K562 (cell line): ENCODE measurements around the gene CACNA2D4. TPM values are rescaled to one million over a fixed set of nuclear protein-coding genes. Genes with fewer than 3 reads are reported as not detected.

Experiments
- ATAC-seq: fragments of 200-7000 bp; cut with Tn5 transposase; 3 replicates; pipeline ENCODE4 v1.9.1; 2020; ENCODE audit warnings: moderate library complexity
- BruUV-seq: library from RNA; stranded (reverse); fragments of 400-500 nt; replicated peaks from 2 replicates; lab custom pipeline; 2021; lab: Mats Ljungman, UMichigan
- CTCF ChIA-PET: fragments of 300-600 bp; formaldehyde crosslinking; extraction: SDS; loops from one replicate; lab custom pipeline; 2021; ENCODE audit warnings: low intra/inter-chr PET ratio; lab: Yijun Ruan, JAX
- POLR2A ChIA-PET: fragments of 300-600, 350-650 bp; sonication (Branson Sonifier 250); formaldehyde crosslinking; extraction: SDS; loops from one replicate; lab custom pipeline; 2021; ENCODE audit warnings: antibody characterized with exemption, inconsistent platforms; lab: Yijun Ruan, JAX
- DNase-seq, 4 experiments: peaks; one replicate each; pipeline versions ENCODE4 v3.0.0 to v3.0.0-alpha.2; 2011 to 2018; ENCODE audit warnings: low spot score in 3 of 4, mixed read lengths in 3 of 4; ENCODE audit errors: extremely low read depth in 1 of 4
- FAIRE-seq: peaks from 2 replicates; lab custom pipeline; 2011; peaks lifted over from hg19 to GRCh38; lab: Jason Lieb, UNC
- H2AFZ ChIP-seq: 2 replicates; pipeline ENCODE4 v1.6.0; 2011; ENCODE audit warnings: low read depth, low read length, control low read depth, inconsistent platforms
- H3K27ac ChIP-seq: fragments of 200-600 bp; 3 replicates; pipeline ENCODE4 v1.8.0; 2011; ENCODE audit warnings: low read depth, mild to moderate bottlenecking, control low read depth, inconsistent platforms, low read length, moderate library complexity, mixed read lengths; ENCODE audit errors: extremely low read depth
- H3K27me3 ChIP-seq, 2 experiments: fragments of 300-600 bp in 1 of 2; 2 replicates in 1 of 2; 3 replicates in 1 of 2; pipeline versions ENCODE4 v1.6.0 to v1.8.0; 2011; ENCODE audit warnings: inconsistent platforms in 2 of 2, low read length in 2 of 2, mild to moderate bottlenecking in 1 of 2, mixed read lengths in 1 of 2, moderate library complexity in 1 of 2; ENCODE audit not compliant: control insufficient read depth in 2 of 2, insufficient read depth in 2 of 2
- H3K36me3 ChIP-seq: fragments of 300-600 bp; 3 replicates; pipeline ENCODE4 v1.8.0; 2011; ENCODE audit warnings: mild to moderate bottlenecking, low read length, inconsistent platforms; ENCODE audit not compliant: control insufficient read depth, insufficient read depth
- H3K4me1 ChIP-seq, 2 experiments: fragments of 200-600 bp in 1 of 2; replicated peaks in 1 of 2; 2 replicates in 1 of 2; 3 replicates in 1 of 2; pipeline versions ENCODE4 v1.5.1 to v1.8.0; 2011; ENCODE audit warnings: inconsistent platforms in 2 of 2, low read length in 2 of 2, mild to moderate bottlenecking in 1 of 2, mixed read lengths in 1 of 2, moderate library complexity in 1 of 2; ENCODE audit not compliant: control insufficient read depth in 2 of 2, insufficient read depth in 2 of 2
- H3K4me2 ChIP-seq: 2 replicates; pipeline ENCODE4 v1.6.1; 2011; ENCODE audit warnings: low read length, control low read depth, inconsistent platforms, mixed read lengths; ENCODE audit not compliant: insufficient read depth
- H3K4me3 ChIP-seq: fragments of 200-600 bp; sonication (generic), shearing (Covaris generic); 2 replicates; pipeline ENCODE4 v1.5.1; 2016; ENCODE audit warnings: control low read depth, inconsistent platforms
- H3K79me2 ChIP-seq: fragments of 200-600 bp; 3 replicates; pipeline ENCODE4 v1.8.0; 2011; ENCODE audit warnings: low read length, inconsistent platforms; ENCODE audit not compliant: control insufficient read depth, insufficient read depth
- H3K9ac ChIP-seq, 2 experiments: 2 replicates each; pipeline versions ENCODE4 v1.6.0 to v1.6.1; 2011; ENCODE audit warnings: low read depth in 2 of 2, low read length in 2 of 2, control low read depth in 1 of 2, inconsistent platforms in 1 of 2, mild to moderate bottlenecking in 1 of 2, mixed read lengths in 1 of 2; ENCODE audit not compliant: insufficient read depth in 1 of 2
- H3K9me1 ChIP-seq: one replicate; pipeline ENCODE4 v1.6.0; 2011; ENCODE audit warnings: inconsistent platforms, mild to moderate bottlenecking, low read length, moderate library complexity; ENCODE audit not compliant: control insufficient read depth, insufficient read depth
- H3K9me3 ChIP-seq: replicated peaks from 2 replicates; pipeline ENCODE4 v1.5.1; 2011; ENCODE audit warnings: low read depth, low read length, inconsistent platforms; ENCODE audit not compliant: control insufficient read depth, insufficient read depth
- H4K20me1 ChIP-seq: replicated peaks from 2 replicates; pipeline ENCODE4 v1.6.1; 2011; ENCODE audit warnings: low read length, inconsistent platforms, mixed read lengths; ENCODE audit not compliant: control insufficient read depth, insufficient read depth
- HINFP ChIP-seq: fragments of 450-650 bp; conservative IDR thresholded peaks from 2 replicates; pipeline ENCODE4 v1.6.1; 2016; ENCODE audit warnings: missing genetic modification characterization, low read depth, mild to moderate bottlenecking, control low read depth, missing compliant biosample characterization
- HMG20A ChIP-seq: fragments of 450-650 bp; formaldehyde crosslinking; conservative IDR thresholded peaks from 2 replicates; pipeline ENCODE4 v1.4.0; 2020; ENCODE audit warnings: mild to moderate bottlenecking, mixed read lengths
- MCM2 ChIP-seq: fragments of 450-650 bp; IDR thresholded peaks from 2 replicates; pipeline ENCODE4 v1.6.1; 2017; ENCODE audit warnings: low read depth, mild to moderate bottlenecking
- PHB ChIP-seq: fragments of 250-450 bp; sonication (Bioruptor Pico); IDR thresholded peaks from 2 replicates; pipeline ENCODE4 v1.5.0; 2021
- RFX1 ChIP-seq: fragments of 450-650 bp; IDR thresholded peaks from 2 replicates; pipeline ENCODE4 v1.6.1; 2016; ENCODE audit warnings: mild to moderate bottlenecking, moderate library complexity
- RNF219 ChIP-seq: fragments of 250-450 bp; sonication (Bioruptor Pico); IDR thresholded peaks from 2 replicates; pipeline ENCODE4 v1.5.0; 2022; ENCODE audit warnings: mild to moderate bottlenecking
- SREBF1 ChIP-seq: fragments of 150-350 bp; IDR thresholded peaks from 2 replicates; pipeline ENCODE4 v1.6.1; 2014; ENCODE audit warnings: antibody characterized with exemption, low read depth, low read length, borderline replicate concordance
- TFAP4 ChIP-seq: sonication (generic); formaldehyde crosslinking; IDR thresholded peaks from 2 replicates; pipeline ENCODE4 v1.8.0; 2022; ENCODE audit warnings: missing genetic modification reagents, mild to moderate bottlenecking, moderate library complexity, borderline replicate concordance
- ZNF511 ChIP-seq: sonication (generic); formaldehyde crosslinking; IDR thresholded peaks from 2 replicates; pipeline ENCODE4 v1.8.0; 2022; ENCODE audit warnings: mild to moderate bottlenecking, missing genetic modification reagents
- ZNF655 ChIP-seq: fragments of 250-450 bp; sonication (Bioruptor Pico); IDR thresholded peaks from 2 replicates; pipeline ENCODE4 v1.5.0; 2021
- ZNF699 ChIP-seq: fragments of 250-450 bp; sonication (Bioruptor Pico); IDR thresholded peaks from 2 replicates; pipeline ENCODE4 v1.8.0; 2021; ENCODE audit warnings: mild to moderate bottlenecking, moderate library complexity; ENCODE audit not compliant: insufficient replicate concordance
- WGBS: fragments of 100-300 bp; shearing (Covaris generic); methylation state at CpG from one replicate; pipeline ENCODE4 v1.1.6; 2016; ENCODE audit warnings: low coverage, mixed read lengths; ENCODE audit not compliant: insufficient coverage; ENCODE audit errors: missing lambda C conversion rate; 5-methylcytosine and 5-hydroxymethylcytosine counted together
- in situ Hi-C: fragments of 300-500 bp; cut with MboI; formaldehyde crosslinking; loops from 4 replicates; pipeline ENCODE4 v1.15.0; 2018; ENCODE audit warnings: inconsistent platforms, mixed read lengths
- intact Hi-C: fragments of 100-400 bp; cut with micrococcal nuclease; formaldehyde crosslinking; loops from 2 replicates; pipeline ENCODE4 v1.14.2; 2022
- polyA plus RNA-seq, 8 experiments: library from polyadenylated mRNA; depleted of rRNA in 4 of 8; stranded (reverse) in 5 of 8; unstranded in 3 of 8; fragments of >200 nt; fragmentation: Nextera tagmentation in 2 of 8; fragmentation: Illumina TruSeq in 1 of 8; extraction: Ambion mirVana in 2 of 8; extraction: Trizol in 1 of 8; gene quantifications; 2 replicates each; pipeline versions ENCODE4 v1.2.1 to v1.2.3, GENCODE V29; 2011 to 2014; ENCODE audit warnings: inconsistent platforms in 1 of 8, missing spikeins in 1 of 8
- total RNA-seq, 7 experiments: library from RNA; depleted of rRNA in 6 of 7; stranded (reverse); fragments of >200 nt in 6 of 7; fragmentation: Illumina TruSeq in 2 of 7; extraction: Trizol in 2 of 7; gene quantifications; 2 replicates each; pipeline versions ENCODE4 v1.2.1 to v1.2.3, GENCODE V29; 2011 to 2021; ENCODE audit warnings: low replicate concordance in 1 of 7

CACNA2D4 gene
- total and polyA plus RNA-seq, 9 of the 15 experiments (the other 6 are each of a cell fraction or from before 2014, with no cell fraction given), result 0.04 to 0.69 (median 0.40) TPM; not detected in 3

GRCh38 chr12:1872448-1872847 is 46.0 kb downstream of the CACNA2D4 start:
- no TSS peak for BruUV-seq
- H3K79me2 ChIP-seq, result no peaks in the 10 kb centered on the region
- H3K36me3 ChIP-seq, result no peaks in the 10 kb centered on the region
- peaks cover 3 to 44% of the 10 kb centered on the region in 2 experiments; a peak in 3 of 5 replicates for H3K27me3 ChIP-seq
- H3K9me1 ChIP-seq, result no peaks in the 10 kb centered on the region
- ChIA-PET POLR2A (no interaction called here), CTCF (no interaction called here)
- no peak overlapping the region; a peak in 1 of 4 replicates for H3K9ac ChIP-seq
- intact Hi-C loops (no loop called here), in situ Hi-C loops (no loop called here)
- 0% methylated on average over 7 of the region's 7 CpGs for WGBS
- H3K4me1 ChIP-seq, result no peaks in the 10 kb centered on the region; a peak in 1 of 5 replicates
- FAIRE-seq, result no peak
- ATAC-seq, result no peak
- no peak overlapping the region for H3K4me3 ChIP-seq
- no peaks in the 10 kb centered on the region; the same call in 1 of the 2 replicates for H4K20me1 ChIP-seq
- H3K4me2 ChIP-seq, result no peak overlapping the region
- no peak for DNase-seq
- H3K27ac ChIP-seq, result no peak overlapping the region
- H2AFZ ChIP-seq, result no peak overlapping the region
- no peaks in the 10 kb centered on the region for H3K9me3 ChIP-seq
- no peak for TF ChIP-seq ZNF511 (CRISPR knock-in tag)
- no peak for TF ChIP-seq MCM2
- TF ChIP-seq HMG20A (CRISPR knock-in tag), result no peak
- no peak for TF ChIP-seq RNF219 (CRISPR knock-in tag)
- no peak for TF ChIP-seq PHB (CRISPR knock-in tag)
- no peak for TF ChIP-seq RFX1
- TF ChIP-seq ZNF655 (CRISPR knock-in tag), result no peak
- TF ChIP-seq TFAP4 (CRISPR knock-in tag), result no peak
- no peak for TF ChIP-seq HINFP (tag)
- no peak for TF ChIP-seq SREBF1
- TF ChIP-seq ZNF699 (CRISPR knock-in tag), result no peak
